GM18520 (cell line): ENCODE measurements around the gene AJM1.
"Not testable (repeated sequence)": the region's sequence is repeated elsewhere in the genome, so short reads cannot be mapped to it uniquely, and the experiment has no call there.

Experiments
- ATAC-seq: cut with Tn5 transposase; IDR thresholded peaks from one replicate; pipeline ENCODE4 v1.9.1; 2021; ENCODE audit not compliant: unreplicated experiment

The AJM1 gene

DNA sequence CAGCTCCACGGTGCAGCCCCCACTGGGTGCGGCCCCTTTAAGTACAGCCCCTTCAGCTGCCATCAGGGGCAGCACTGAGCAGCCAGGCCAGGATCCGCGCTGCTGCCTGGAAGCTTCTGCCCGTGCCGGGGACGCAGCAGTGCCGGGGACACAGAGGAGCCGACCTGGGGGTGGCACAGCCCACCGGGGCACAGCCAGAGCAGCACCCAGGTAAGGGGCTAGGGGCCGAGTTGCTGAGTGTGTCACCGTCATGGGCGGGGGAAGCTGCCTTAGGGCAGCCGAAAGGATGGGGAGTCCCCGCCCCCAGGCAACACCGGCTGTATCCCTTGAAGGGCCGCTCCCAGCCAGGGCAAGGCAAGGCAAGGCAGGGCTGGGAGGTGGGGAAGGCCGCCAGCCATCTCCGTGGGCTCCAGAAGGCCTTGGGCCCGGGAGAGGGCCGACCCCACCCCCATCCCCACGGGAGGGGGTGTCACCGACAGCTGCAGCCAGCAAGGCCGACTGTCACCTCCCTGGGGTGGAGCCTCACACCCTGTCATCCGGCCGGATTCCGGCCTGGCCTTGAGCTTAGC, at the start of gene AJM1:
TSS of gene AJM1 (plus strand) at position 99 of the 569 bp plus-strand sequence. CDS start 1,937 bp downstream, outside the sequence.
- peak; percentile 43 for ATAC-seq

DNA sequence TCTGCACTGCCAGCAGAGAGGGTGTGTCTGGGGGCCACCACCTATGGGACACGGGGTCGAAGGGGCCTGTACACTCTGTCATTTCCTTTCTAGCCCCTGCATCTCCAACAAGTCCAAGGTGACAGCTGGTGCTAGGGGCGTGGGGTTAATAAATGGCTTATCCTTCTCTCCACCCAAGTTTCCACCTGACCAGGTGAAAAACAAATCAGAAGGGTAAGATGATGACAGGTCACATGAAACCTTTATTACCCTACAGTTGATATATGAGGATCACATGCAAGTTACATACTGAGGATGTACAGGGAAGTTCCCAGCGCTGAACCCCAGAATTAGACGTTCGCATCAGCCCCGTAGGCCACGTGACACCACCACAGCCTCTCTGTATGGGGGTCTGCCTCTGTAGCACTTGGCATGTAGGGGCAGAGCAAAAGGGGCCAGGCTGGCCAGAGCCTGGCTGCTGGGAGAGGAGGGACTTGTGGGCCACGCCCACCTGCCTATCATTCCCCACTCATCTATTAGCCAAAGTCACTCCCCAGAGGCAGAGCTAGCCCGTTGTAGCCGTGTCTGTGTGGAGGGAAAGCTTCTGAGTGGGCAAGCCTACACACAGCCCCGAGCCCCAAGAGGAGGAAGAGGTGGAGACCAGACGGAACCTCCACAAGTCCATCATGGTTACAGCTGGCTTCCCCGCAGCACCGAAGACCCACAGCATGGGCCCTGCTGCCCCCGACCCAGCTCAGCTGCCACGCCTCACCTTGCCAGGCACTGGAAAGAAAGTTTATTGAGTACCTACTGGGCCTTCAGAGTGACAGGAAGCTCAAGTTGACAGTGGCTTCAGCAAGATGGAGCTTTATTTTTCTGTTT, 49.0 kb upstream of the AJM1 start:
- ATAC-seq: no peak

DNA sequence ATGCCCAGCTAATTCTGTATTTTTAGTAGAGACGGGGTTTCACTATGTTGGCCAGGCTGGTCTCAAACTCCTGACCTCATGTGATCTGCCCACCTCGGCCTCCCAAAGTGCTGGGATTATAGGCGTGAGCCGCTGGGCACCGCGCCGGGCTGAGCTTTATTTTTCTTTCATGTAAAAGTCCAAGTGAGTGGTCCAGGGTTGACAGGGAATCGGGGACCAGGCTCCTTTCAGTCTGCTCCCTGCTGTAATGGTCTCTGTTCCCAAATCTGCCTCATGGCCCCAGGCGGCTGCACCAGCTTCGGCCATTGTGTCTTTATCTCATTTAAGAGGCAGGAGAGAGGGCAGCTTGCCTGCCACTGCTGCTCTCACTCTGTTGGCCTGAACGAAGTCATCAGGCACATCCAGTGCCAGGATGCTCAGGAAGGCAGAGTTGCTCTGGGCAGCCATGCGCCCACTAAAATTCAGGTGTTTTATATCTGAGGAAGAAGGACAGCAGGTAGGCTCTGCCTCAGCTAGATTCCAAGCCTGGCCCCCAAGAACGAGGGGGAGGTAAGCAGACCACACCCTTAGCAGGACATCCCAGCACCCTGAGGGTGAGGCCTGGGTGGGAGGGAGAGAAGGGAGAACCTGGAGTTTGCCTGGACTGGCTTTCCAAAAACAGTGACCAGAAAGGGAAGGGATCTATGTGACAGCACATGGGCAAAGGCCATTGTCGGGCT, 47.8 kb upstream of the AJM1 start:
- no peak for ATAC-seq

DNA sequence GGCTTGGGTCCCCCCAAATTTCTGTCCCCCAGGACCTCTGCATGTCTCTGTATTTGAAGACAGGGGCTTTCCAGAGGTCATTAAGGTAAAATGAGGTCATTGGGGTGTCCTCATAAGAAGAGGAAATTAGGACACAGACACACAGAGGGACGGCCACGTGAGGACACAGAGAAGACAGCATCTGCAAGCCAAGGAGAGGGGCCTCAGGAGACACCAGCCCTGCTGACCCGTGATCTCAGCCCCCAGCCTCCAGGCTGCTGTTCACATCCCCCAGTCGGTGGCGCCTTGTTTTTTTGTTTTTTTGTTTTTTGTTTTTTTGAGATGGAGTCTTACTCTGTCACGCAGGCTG, 47.3 kb upstream of the AJM1 start:
- ATAC-seq: no peak

GRCh38 chr9:136796238-136796774, 46.0 kb upstream of the AJM1 start, which contains the start of gene CCDC183:
Gene CCDC183 (plus strand): TSS chr9:136796338. CDS start chr9:136796398, 60 bp downstream.
- ATAC-seq: no peak

GRCh38 chr9:136796775-136797347, 45.4 kb upstream of the AJM1 start:
- ATAC-seq: not testable (repeated sequence)

GRCh38 chr9:136798708-136799078, 43.6 kb upstream of the AJM1 start:
- ATAC-seq: no peak

DNA sequence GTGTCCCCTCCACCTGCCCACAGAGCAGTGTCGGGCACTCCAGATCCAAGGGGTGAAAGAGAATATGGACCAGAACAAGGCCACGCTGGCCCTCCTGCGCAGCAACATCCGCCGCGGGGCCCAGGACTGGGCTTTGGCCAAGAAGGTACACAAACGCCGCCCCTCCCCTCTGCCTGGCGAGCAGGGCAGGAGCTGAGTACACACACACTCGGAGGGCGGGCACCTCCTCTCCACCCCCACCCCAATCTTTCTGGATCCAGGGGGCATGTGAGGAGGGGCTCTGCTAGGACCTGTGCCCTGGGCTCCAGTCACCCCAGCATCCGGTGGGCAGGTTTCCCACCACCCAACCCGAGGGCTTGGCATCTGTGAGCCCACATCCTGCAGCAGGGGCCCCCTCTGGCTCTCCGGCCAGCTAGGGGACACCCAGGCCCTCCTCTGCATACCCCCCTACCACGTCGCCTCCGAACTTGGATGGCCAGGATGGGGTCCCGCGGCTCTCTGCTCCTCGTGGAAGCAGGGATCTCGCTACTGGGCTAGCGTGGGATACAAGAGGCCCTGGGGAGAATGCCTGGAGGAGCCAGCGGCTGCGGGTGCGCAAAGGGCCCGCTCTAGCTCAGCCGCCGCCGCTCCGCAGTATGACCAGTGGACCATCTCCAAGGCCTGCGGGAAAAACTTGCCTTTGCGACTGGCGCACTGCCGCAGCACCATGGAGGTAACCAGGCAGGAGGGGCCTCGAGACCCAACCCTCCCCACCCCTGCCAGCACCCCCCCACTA, 43.0 kb upstream of the AJM1 start:
- no peak for ATAC-seq

DNA sequence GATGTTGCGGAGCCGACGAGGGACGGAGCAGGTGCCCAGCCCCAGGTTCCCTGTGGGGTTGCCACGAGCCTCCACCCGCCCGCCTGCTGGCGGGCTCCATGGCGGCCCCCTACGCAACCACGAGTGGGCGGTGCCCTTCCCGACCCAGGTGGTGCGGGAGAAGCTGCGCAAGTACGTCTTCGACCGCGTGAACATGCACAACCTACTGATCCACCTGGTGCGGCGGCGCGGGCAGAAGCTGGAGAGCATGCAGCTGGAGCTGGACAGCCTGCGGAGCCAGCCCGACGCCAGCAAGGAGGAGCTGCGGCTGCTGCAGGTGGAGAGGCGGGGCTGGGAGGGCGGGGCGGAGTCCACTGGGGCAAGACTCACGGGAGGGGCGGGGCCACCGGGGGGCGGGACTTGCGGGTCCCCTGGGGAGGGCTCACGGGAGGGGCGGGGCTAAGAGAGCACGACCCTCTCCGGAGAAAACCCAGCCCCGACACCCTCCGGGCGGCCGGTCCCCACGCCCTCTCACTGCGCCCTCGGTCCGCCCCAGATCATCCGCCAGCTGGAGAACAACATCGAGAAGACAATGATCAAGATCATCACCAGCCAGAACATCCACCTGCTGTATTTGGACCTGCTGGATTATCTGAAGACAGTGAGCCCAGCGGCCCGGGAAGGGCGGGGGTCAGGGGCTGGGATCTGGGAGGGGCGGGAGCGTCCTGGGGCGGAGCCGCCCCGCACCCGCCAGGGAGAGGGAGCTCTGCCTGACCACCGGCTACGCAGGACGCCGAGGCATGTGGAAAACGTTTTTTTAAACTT, 42.2 kb upstream of the AJM1 start:
- ATAC-seq: no peak

DNA sequence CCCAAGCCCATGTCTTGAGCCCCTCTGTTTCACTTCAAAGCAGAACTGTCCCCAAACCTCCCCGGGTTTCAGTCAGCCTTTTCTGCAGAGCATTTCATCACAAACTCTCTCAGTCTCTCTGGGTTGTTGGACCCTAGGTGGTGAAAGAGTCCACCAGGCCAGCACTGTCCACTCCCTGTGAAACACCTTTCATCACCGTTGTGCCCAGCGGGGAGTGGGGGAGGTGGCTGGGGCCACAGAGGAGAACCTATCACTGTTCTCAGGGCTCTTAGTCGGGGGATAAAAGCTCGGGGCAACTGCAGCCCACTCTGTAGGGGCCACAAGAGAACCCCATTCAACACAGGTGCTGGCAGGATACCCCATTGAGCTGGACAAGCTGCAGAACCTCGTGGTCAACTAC, 40.0 kb upstream of the AJM1 start:
- ATAC-seq: no peak

- ATAC-seq: not testable (repeated sequence)
These were observed 39.2 kb upstream of the AJM1 start for GRCh38 chr9:136803009-136803550.

DNA sequence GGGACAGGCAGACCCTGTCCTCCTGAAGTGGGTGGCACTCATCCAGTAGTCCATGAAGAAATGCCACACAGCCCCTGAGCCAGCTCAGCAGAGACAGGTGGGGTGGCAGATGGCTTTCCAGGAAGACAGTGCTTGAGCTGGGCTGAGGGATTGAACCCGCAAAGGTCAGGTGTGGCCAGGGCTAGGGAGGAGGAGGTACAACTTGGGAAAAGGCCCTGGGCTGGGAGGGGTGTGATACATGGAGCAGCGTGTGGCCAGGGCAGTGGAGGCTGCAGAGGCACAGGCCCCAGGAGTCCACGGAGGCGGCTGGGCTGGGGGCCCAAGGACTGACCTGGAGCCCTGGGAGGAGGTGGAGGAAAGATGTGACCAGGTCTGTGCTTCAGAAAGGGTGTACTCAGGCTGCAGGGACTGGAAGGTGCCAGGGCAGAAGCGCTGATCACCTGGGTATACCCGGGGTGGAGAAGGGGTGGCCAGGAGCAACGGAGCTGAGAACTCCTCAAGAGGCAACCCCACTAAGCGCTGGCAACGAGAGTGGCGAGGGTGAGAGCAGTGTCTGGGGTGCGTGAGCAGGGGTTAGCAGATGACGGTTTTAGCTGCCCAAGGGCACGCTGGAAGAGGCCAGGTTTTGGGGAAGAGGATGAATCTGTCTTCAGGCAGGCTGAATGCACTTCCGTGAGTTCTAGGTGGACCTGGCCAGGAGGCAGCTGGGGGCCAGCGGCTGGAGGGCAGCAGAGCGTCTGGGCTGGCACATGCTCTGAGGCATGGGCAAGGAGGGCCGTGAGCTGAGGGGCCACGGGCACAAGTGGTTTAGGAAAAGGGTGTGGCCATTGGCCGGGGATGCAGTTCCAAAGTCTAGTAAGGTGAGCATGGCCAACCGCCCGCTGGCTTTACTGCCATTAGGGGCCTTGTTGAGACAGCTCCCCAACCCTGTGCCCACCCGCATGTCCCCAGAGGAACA, 38.4 kb upstream of the AJM1 start:
- ATAC-seq: no peak

GRCh38 chr9:136804509-136805206, 37.6 kb upstream of the AJM1 start:
- no peak for ATAC-seq

DNA sequence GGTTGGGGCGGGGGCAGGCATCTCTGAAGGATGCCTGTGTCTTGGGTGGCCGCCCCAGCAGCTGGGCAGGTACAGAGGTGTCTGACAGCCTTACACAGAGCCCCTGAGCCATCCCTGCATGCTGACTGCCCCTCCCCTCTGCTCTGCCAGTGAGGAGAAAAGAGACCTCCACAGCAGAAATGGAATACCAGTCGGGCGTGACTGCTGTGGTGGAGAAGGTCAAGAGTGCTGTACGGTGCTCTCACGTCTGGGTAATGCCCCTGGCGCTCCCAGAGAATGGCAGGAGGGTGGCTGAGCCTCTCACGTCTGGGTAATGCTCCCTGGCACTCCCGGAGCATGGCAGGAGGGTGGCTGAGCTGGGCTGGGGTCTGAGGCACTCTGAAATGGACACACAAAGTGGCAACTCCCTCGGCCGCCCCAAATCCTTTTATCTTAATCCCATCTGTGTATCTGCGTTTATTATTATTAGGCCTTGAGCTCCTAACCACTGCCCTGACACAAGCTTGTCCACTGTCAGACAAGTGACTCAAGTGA, 37.0 kb upstream of the AJM1 start:
- ATAC-seq: no peak

DNA sequence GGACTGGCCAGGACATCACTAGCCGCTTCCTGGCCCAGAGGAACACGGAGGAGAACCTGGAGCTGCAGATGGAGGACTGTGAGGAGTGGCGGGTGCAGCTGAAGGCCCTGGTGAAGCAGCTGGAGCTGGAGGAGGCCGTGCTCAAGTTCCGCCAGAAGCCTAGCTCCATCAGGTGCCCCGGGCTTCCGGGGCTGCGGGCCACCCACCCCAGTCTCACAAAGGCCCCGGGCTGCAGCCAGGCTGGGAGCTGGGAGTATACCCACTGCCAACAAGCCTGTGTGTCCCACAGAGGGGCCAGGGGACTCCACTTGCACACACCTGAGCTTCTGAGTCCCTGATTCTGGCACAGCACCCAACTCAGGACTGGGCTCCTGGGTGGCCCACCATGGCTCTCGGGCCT, 36.2 kb upstream of the AJM1 start:
- no peak for ATAC-seq

GRCh38 chr9:136806631-136807201, 35.6 kb upstream of the AJM1 start:
- ATAC-seq: no peak
